GM12874 (cell line): ENCODE data around the gene TMEM38A.

Source experiments
- TF ChIP-seq, protein P1 (sequence below): IDR thresholded peaks from 2 replicates; pipeline ENCODE4 v1.5.1; 2011; ENCODE audit warnings: low read depth, mild to moderate bottlenecking, control low read depth, low read length, moderate library complexity; ENCODE audit not compliant: insufficient read depth

TMEM38A gene

DNA sequence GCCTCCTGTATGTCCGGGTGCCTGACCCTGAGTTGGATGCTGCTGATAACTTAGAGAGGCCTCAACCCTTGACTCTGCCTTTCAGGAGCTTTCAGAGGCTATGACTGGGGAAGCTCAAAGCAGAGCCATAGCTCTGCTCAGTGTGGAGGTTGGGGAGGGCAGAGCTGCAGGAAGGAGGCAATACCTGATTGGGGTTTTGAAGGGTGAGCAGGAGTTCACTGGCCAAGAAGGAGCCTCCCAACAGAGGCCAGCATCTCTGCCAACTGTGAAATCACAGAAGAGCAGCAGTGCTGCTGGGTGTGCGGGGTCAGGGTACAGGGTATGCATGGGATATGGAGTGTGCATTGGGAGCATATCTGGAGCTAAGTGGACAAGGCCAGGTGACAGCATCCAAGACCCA lies 21.6 kb downstream of the TMEM38A start:
- TF ChIP-seq, protein P1, sequence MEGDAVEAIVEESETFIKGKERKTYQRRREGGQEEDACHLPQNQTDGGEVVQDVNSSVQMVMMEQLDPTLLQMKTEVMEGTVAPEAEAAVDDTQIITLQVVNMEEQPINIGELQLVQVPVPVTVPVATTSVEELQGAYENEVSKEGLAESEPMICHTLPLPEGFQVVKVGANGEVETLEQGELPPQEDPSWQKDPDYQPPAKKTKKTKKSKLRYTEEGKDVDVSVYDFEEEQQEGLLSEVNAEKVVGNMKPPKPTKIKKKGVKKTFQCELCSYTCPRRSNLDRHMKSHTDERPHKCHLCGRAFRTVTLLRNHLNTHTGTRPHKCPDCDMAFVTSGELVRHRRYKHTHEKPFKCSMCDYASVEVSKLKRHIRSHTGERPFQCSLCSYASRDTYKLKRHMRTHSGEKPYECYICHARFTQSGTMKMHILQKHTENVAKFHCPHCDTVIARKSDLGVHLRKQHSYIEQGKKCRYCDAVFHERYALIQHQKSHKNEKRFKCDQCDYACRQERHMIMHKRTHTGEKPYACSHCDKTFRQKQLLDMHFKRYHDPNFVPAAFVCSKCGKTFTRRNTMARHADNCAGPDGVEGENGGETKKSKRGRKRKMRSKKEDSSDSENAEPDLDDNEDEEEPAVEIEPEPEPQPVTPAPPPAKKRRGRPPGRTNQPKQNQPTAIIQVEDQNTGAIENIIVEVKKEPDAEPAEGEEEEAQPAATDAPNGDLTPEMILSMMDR = no peak

DNA sequence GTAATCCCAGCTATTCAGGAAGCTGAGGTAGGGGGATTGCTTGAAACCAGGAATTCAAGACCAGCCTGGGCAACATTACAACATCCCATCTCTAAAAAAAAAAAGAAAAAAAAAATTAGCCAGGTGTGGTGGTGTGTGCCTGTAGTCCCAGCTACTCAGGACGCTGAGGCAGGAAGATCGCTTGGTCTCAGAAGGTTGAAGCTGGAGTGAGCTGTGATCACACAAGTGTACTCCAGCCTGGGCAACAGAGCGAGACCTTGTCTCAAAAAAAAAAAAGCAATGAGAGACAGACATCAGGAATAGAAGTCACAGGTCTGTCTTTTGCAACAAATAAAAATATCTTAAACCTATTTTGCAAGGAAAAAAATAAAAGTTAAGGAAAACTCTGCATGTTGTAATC lies 23.3 kb downstream of the TMEM38A start:
- TF ChIP-seq, protein P1 = no peak

- TF ChIP-seq, protein P1 = no peak
These were observed 27.1 kb downstream of the TMEM38A start for GRCh38 chr19:16688084-16688483.

GRCh38 chr19:16698914-16699313 lies 38.0 kb downstream of the TMEM38A start:
- TF ChIP-seq, protein P1 = no peak

- TF ChIP-seq, protein P1 = no peak
These were observed 41.2 kb downstream of the TMEM38A start for GRCh38 chr19:16702123-16702522.

DNA sequence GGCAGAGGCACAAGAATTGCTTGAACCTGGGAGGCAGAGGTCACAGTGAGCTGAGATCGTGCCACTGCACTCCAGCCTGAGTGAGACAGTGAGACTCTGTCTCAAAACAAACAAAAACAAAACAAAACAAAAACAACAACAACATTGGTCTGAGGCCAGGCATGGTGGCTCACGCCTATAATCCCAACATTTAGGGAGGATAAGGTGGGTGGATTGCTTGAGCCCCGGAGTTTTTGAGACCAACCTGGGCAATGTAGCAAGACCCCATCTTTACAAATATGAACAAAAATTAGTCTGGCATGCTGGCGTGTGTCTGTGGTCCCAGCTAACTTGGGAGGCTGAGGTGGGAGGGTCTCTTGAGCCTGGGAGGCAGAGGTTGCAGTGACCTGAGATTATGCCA lies 42.7 kb downstream of the TMEM38A start:
- TF ChIP-seq, protein P1 = no peak

DNA sequence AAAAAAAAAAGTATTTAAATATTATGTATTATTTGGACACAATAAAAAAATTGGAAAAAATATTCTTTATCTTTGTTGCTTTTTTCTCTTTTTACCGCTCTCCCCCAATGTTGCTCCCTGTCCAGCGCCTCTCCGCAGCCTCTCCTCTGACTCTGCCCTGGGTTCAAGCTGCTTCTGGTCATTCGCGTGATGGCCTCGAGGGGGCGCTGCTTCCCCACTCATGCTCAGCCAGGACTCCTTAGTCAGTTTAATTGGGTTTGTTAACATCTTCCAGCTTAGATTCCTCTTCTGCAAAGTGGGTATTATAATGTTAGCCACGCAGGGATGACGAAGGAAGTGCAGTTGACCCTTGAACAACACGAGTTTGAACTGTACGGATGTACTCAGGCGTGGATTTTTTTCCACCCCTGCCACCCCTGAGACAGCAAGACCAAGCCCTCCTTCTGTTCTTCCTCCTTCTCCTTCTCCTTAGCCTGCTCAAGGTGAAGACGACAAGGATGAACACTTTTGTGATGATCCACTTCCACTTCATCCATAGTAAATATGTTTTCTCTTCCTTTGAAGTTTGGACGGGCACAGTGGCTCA lies 53.9 kb downstream of the TMEM38A start:
- TF ChIP-seq, protein P1 = peak; percentile 85
